Colonic mucosa (tissue), 4 donors: ENCODE data around the gene DHX8. TPM values are rescaled to one million over a fixed set of nuclear protein-coding genes. Genes with fewer than 3 reads are reported as not detected.
"Not testable (repeated sequence)": the region's sequence is repeated elsewhere in the genome, so short reads cannot be mapped to it uniquely, and the experiment has no call there.

Experiments
- DNase-seq: peaks from one replicate; pipeline ENCODE4 v3.0.0-alpha.2; 2020
- H3K27ac ChIP-seq: fragments of 200-600 bp; one replicate; pipeline ENCODE4 v1.8.0; 2021
- H3K27me3 ChIP-seq: fragments of 200-600 bp; one replicate; pipeline ENCODE4 v1.8.0; 2021
- H3K36me3 ChIP-seq: fragments of 200-600 bp; one replicate; pipeline ENCODE4 v1.8.0; 2021
- H3K4me1 ChIP-seq: fragments of 200-600 bp; one replicate; pipeline ENCODE4 v1.8.0; 2021; ENCODE audit warnings: mild to moderate bottlenecking
- H3K4me3 ChIP-seq: fragments of 200-600 bp; one replicate; pipeline ENCODE4 v1.8.0; 2021
- H3K9ac ChIP-seq, 2 donors: one replicate each; pipeline ENCODE4 v1.7.0; 2013; ENCODE audit warnings: control low read depth in 2 of 2, low read depth in 2 of 2, low read length in 2 of 2
- H3K9me3 ChIP-seq: fragments of 200-600 bp; one replicate; pipeline ENCODE4 v1.8.0; 2021
- intact Hi-C: fragments of 100-400 bp; cut with DNase I; formaldehyde crosslinking; loops from one replicate; pipeline ENCODE4 v1.14.1; 2022
- total RNA-seq, 2 donors: library from RNA; stranded (reverse); fragmentation: NEBNext Ultra II Directional in 1 of 2; extraction: Animal tissue kit (Norgen Biotek cat#: 25700) in 1 of 2; gene quantifications; one replicate each; pipeline ENCODE4 v1.2.1, GENCODE V29; 2021
- TF ChIP-seq, protein P1 (sequence below): fragments of 200-600 bp; IDR thresholded peaks from one replicate; pipeline ENCODE4 v1.8.0; 2022; ENCODE audit warnings: antibody characterized with exemption, mild to moderate bottlenecking
- donor health status: healthy.
- donor health status: DM: no; HTN: no; CAD: no.
- donor health status: DM: no; HTN: no; CAD: no.

Gene DHX8
- total RNA-seq, 2 donors from 2014 or later, result 44.5 to 47.6 TPM

DNA sequence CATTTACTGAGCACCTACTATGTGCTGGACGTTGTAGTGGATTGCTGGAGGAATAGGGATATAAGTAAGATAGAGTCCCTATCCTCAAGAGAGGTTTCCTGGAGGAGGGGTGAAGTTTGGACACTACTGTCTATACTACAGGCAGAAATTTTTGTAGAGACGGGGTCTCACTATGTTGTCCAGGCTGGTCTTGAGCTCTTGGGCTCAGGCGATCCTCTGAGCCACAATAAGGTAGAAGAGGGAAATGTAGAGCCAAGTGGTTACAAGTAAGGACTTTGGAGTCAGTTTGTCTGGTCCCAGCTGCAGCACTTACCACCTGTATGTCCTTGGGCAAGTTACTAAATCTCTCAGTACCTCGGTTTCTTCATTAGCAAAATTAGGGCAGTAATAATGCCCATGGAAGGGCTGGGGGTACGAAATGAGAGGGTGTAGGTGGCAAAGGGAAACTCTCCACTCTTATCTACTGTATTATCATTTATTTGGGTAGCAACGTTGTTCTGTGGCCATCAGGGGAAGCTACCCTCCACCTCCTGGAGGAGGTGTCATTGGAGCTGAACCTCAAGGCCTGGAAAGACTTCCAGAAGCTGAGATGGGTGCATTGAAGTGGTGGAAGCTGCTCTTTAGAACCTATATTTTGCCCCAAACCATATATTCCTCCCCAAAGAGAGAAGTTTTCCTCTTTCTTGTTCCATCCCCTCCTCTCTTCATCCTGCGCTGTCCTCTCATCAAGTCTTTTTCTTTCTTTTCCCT is 34.9 kb upstream of the DHX8 start:
- Histone ChIP-seq H3K36me3 (no peaks in the 10 kb centered on the region), H3K9me3 (no peaks in the 10 kb centered on the region), H3K27me3 (no peaks in the 10 kb centered on the region), H3K27ac (no peak overlapping the region), H3K4me3 (no peak overlapping the region), H3K4me1 (no peaks in the 10 kb centered on the region), H3K9ac (no peak overlapping the region)
- no peak for DNase-seq
- TF ChIP-seq, protein P1, sequence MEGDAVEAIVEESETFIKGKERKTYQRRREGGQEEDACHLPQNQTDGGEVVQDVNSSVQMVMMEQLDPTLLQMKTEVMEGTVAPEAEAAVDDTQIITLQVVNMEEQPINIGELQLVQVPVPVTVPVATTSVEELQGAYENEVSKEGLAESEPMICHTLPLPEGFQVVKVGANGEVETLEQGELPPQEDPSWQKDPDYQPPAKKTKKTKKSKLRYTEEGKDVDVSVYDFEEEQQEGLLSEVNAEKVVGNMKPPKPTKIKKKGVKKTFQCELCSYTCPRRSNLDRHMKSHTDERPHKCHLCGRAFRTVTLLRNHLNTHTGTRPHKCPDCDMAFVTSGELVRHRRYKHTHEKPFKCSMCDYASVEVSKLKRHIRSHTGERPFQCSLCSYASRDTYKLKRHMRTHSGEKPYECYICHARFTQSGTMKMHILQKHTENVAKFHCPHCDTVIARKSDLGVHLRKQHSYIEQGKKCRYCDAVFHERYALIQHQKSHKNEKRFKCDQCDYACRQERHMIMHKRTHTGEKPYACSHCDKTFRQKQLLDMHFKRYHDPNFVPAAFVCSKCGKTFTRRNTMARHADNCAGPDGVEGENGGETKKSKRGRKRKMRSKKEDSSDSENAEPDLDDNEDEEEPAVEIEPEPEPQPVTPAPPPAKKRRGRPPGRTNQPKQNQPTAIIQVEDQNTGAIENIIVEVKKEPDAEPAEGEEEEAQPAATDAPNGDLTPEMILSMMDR, result no peak
- intact Hi-C loops, result no loop called here

DNA sequence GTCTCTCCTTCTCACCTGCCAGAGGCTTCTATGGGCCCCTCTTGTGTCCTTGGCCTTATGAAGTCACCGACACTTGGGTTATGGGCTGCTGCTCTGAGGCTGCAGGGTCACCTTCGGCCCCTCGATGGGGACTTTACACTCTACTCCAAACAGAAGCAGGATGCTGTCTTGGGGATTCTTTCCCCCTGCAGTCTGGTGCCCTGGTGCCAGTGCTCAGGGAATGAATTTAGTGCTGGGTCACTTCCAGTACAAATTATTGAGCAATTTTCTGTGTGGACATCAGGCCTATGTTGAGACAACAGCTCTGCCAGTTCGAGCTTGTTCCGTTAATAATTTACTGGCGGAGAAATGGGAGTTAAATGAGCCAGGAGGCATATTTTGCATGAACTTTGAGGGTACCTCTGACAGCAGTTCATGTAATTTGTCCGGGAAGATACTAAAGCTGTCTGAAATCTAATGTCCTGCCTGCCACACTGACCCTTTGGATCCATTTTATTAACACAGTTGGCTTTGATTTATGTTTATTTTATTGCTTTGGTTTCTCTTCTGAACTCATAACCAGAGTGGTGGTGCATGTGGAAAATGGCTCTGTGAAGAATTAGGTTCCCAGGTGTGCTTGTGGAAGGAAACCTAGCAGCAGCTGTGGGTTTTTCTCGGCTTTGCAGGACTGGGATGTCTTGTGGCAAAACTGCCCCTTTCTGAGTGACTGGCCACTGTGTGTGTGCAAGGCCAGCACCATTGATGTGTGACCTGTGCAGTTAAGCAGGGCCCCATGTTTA is 34.1 kb upstream of the DHX8 start:
- no peak overlapping the region for H3K4me3 ChIP-seq
- no peaks in the 10 kb centered on the region for H3K36me3 ChIP-seq
- intact Hi-C loops, result no loop called here
- no peak for DNase-seq
- H3K9me3 ChIP-seq, result no peaks in the 10 kb centered on the region
- H3K27me3 ChIP-seq, result no peaks in the 10 kb centered on the region
- no peaks in the 10 kb centered on the region for H3K4me1 ChIP-seq
- no peak overlapping the region for H3K9ac ChIP-seq
- no peak overlapping the region for H3K27ac ChIP-seq
- TF ChIP-seq, protein P1, result no peak

DNA sequence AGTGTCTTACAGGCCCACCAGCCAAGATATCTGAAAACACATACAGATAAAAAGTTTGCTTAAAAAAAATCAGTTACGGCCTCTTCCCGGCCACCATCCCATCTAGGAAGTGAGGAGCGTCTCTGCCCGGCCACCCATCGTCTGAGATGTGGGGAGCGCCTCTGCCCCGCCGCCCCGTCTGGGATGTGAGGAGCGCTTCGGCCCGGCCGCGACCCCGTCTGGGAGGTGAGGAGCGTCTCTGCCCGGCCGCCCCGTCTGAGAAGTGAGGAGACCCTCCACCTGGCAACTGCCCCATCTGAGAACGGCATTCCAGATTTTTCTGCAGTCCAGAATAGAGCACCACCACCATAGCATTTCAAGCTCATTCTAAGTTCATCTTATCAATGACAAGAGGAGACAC is 33.0 kb upstream of the DHX8 start:
- H3K27me3 ChIP-seq, H3K9me3 ChIP-seq, H3K27ac ChIP-seq, H3K9ac ChIP-seq, H3K4me3 ChIP-seq, DNase-seq, H3K4me1 ChIP-seq, H3K36me3 ChIP-seq, intact Hi-C loops: not testable (repeated sequence)

DNA sequence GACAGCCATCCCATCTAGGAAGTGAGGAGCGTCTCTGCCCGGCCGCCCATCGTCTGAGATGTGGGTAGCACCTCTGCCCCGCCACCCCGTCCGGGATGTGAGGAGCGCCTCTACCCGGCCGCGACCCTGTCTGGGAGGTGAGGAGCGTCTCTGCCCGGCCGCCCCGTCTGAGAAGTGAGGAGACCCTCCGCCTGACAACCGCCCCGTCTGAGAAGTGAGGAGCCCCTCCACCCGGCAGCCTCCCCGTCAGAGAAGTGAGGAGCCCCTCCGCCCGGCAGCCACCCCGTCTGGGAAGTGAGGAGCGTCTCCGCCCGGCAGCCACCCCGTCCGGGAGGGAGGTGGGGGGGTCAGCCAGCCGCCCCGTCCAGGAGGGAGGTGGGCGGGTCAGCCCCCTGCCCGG is 32.0 kb upstream of the DHX8 start:
- H3K4me1 ChIP-seq, DNase-seq, H3K9me3 ChIP-seq, H3K4me3 ChIP-seq, H3K27me3 ChIP-seq, H3K36me3 ChIP-seq, H3K27ac ChIP-seq, H3K9ac ChIP-seq, intact Hi-C loops: not testable (repeated sequence)

DNA sequence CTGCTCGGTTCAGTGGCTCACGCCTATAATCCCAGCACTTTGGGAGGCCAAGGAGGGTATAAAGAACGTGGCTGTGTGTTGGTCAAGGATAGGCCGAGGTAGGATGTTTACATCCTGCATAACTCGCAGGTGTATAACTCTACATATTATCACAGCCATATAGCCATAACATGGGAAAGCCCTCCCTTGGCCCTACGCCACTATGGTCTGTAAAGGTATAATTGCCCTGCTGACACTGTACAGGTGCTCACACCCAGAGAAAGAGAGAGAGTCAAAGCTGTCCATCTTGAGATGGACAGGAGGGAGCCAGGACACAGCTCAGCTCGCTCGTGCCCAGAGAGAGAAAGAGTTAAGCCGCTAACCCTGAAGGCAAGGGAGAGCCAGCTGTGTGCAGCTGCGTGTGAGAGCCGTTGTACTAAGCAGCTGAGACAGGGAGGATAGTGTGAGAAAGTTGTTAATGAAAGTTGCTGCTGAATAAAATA is 30.4 kb upstream of the DHX8 start:
- Histone ChIP-seq H3K4me3 (no peak overlapping the region), H3K36me3 (no peaks in the 10 kb centered on the region), H3K27me3 (no peaks in the 10 kb centered on the region), H3K4me1 (peaks cover 1% of the 10 kb centered on the region), H3K9me3 (no peaks in the 10 kb centered on the region), H3K9ac (no peak overlapping the region), H3K27ac (peak overlapping the region; percentile 16)
- peak; percentile 88 for DNase-seq
- TF ChIP-seq, protein P1, result no peak
- intact Hi-C loops, result no loop called here

DNA sequence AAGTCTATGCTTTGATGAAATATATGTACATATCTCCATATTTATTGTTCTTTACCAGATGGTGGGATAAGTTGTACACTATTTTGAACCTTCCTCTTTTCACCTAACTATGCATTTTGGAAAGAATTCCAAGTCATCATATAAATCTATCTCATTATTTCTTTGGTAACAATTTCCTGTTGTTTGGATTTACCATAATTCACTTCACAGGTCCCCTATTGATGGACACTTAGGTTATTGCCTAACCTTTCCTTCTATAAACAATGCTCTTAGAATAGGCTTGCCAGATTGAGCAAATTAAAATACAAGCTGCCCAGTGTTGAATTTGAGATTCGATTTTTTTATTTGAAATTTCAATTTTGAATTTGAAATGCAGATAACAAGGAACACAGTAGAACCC is 28.9 kb upstream of the DHX8 start:
- no peak overlapping the region for H3K4me3 ChIP-seq
- TF ChIP-seq, protein P1, result no peak
- DNase-seq, result no peak
- no peak overlapping the region for H3K9ac ChIP-seq
- H3K36me3 ChIP-seq, result no peaks in the 10 kb centered on the region
- no peaks in the 10 kb centered on the region for H3K27me3 ChIP-seq
- intact Hi-C loops, result no loop called here
- H3K9me3 ChIP-seq, result no peaks in the 10 kb centered on the region
- H3K27ac ChIP-seq, result no peak overlapping the region
- peaks cover 7% of the 10 kb centered on the region for H3K4me1 ChIP-seq
